Breast epithelium (tissue), 4 donors: Measurements from ENCODE around the gene CTSO. TPM values are rescaled to one million over a fixed set of nuclear protein-coding genes. Genes with fewer than 3 reads are reported as not detected.

Experiments
- DNase-seq, 2 donors: peaks; one replicate each; pipeline ENCODE4 v3.0.0-alpha.2; 2019; ENCODE audit warnings: low spot score in 2 of 2
- H3K27ac ChIP-seq, 2 donors: fragments of 200-600 bp; sonication (generic) in 1 of 2; one replicate each; pipeline ENCODE4 v1.5.1; 2016 to 2019; ENCODE audit warnings: mild to moderate bottlenecking in 1 of 2
- H3K27me3 ChIP-seq, 2 donors: fragments of 200-600 bp; sonication (generic) in 1 of 2; one replicate each; pipeline versions ENCODE4 v1.5.1 to v1.6.0; 2017 to 2019; ENCODE audit warnings: control low read depth in 1 of 2, mild to moderate bottlenecking in 1 of 2
- H3K36me3 ChIP-seq: fragments of 200-600 bp; one replicate; pipeline ENCODE4 v1.5.1; 2019
- H3K4me1 ChIP-seq, 2 donors: fragments of 200-600 bp; sonication (generic); one replicate each; pipeline ENCODE4 v1.5.1; 2016 to 2019; ENCODE audit warnings: control low read depth in 1 of 2
- H3K4me3 ChIP-seq, 3 donors: fragments of 200-600 bp; sonication (generic); 1 replicate in 2 of 3; 2 replicates in 1 of 3; pipeline ENCODE4 v1.5.1; 2016 to 2019; ENCODE audit warnings: mild to moderate bottlenecking in 3 of 3, moderate library complexity in 2 of 3
- H3K9me3 ChIP-seq, 2 donors: fragments of 200-600 bp; sonication (generic) in 1 of 2; one replicate each; pipeline ENCODE4 v1.5.1; 2016 to 2019; ENCODE audit warnings: control low read depth in 1 of 2
- CTCF ChIP-seq, 3 donors: fragments of 450-650 bp; IDR thresholded peaks; one replicate each; pipeline ENCODE4 v1.5.1; 2016 to 2017; ENCODE audit warnings: antibody characterized with exemption in 3 of 3, mild to moderate bottlenecking in 3 of 3, moderate library complexity in 3 of 3
- POLR2A ChIP-seq: fragments of 450-650 bp; IDR thresholded peaks from one replicate; pipeline ENCODE4 v1.6.1; 2016; ENCODE audit warnings: antibody characterized with exemption, mild to moderate bottlenecking, moderate library complexity
- POLR2AphosphoS5 ChIP-seq, 3 donors: sonication (generic); formaldehyde crosslinking; IDR thresholded peaks; one replicate each; pipeline ENCODE4 v1.6.1; 2017; ENCODE audit warnings: antibody characterized with exemption in 3 of 3
- intact Hi-C: fragments of 100-400 bp; cut with DNase I; formaldehyde crosslinking; loops from one replicate; pipeline ENCODE4 v1.15.1; 2023; ENCODE audit warnings: low total_unique reads
- total RNA-seq, 3 donors: library from RNA; depleted of rRNA; stranded (reverse); fragments of >200 nt; gene quantifications; one replicate each; pipeline ENCODE4 v1.1.0, GENCODE V29; 2016

CTSO gene
- total RNA-seq, 3 donors from 2014 or later = 19.4 to 37.5 (median 20.0) TPM

DNA sequence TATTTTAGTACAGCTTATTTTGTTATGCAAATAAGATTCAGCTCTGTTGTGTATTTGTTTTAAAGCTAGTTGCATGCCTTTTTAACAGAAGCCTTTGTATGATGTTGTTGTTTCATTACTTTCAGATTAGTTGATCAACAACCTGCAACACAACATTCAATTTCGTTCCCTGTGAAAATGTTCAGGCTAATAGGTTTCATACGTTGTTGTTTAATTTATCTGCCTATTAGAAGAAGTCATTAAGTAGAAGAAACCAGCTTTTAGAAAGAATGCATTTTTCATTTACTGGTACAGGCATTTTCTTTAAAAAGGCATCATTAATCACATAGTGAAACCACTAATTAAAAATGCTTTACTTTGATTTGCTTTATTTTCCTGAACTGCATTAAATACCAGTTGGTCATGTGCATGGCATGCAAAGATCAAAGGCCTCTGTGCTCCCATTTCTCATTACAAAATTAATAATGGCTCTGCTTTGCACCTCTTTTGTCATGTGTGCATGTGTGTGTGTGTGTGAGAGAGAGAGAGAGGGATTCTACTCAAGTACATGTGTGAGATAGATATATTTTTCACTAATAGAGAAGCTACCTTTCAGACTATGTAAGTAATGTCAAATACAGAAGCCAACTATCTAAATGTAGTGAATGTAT lies 29.2 kb upstream of the CTSO start:
- Histone ChIP-seq H3K36me3 (no peaks in the 10 kb centered on the region), H3K4me3 (no peak overlapping the region), H3K4me1 (no peaks in the 10 kb centered on the region), H3K9me3 (peaks cover 0 to 15% of the 10 kb centered on the region in 2 donors), H3K27ac (no peak overlapping the region), H3K27me3 (no peaks in the 10 kb centered on the region)
- intact Hi-C loops = no loop called here
- no peak for TF ChIP-seq CTCF (IDR thresholded peaks at IDR 0.05)
- TF ChIP-seq POLR2AphosphoS5 (IDR thresholded peaks at IDR 0.05) = no peak
- no peak for TF ChIP-seq POLR2A
- no peak for DNase-seq

GRCh38 chr4:155978810-155979209 lies 25.1 kb upstream of the CTSO start:
- H3K4me3 ChIP-seq = no peak overlapping the region
- H3K4me1 ChIP-seq = no peaks in the 10 kb centered on the region
- DNase-seq = no peak
- intact Hi-C loops = no loop called here
- TF ChIP-seq POLR2A (no peak), CTCF (IDR thresholded peaks at IDR 0.05) (no peak), POLR2AphosphoS5 (IDR thresholded peaks at IDR 0.05) (no peak)
- H3K27me3 ChIP-seq = no peaks in the 10 kb centered on the region
- no peak overlapping the region for H3K27ac ChIP-seq
- peaks cover 0 to 15% of the 10 kb centered on the region in 2 donors for H3K9me3 ChIP-seq
- no peaks in the 10 kb centered on the region for H3K36me3 ChIP-seq

- no peaks in the 10 kb centered on the region for H3K36me3 ChIP-seq
- no peaks in the 10 kb centered on the region for H3K27me3 ChIP-seq
- intact Hi-C loops = loop anchor here (2.0 kb wide), 1 partner anchor 31 kb away; no protein-coding TSS in a partner anchor
- H3K4me1 ChIP-seq = no peaks in the 10 kb centered on the region
- TF ChIP-seq CTCF (IDR thresholded peaks at IDR 0.05) (no peak), POLR2AphosphoS5 (IDR thresholded peaks at IDR 0.05) (no peak), POLR2A (no peak)
- no peak for DNase-seq
- no peak overlapping the region for H3K4me3 ChIP-seq
- peaks cover 0 to 15% of the 10 kb centered on the region in 2 donors for H3K9me3 ChIP-seq
- H3K27ac ChIP-seq = no peak overlapping the region
Measured at GRCh38 chr4:155975511-155975910, 21.8 kb upstream of the CTSO start.

- no peaks in the 10 kb centered on the region for H3K4me1 ChIP-seq
- no peak overlapping the region for H3K4me3 ChIP-seq
- H3K9me3 ChIP-seq = peaks cover 0 to 15% of the 10 kb centered on the region in 2 donors
- H3K27me3 ChIP-seq = no peaks in the 10 kb centered on the region
- no peaks in the 10 kb centered on the region for H3K36me3 ChIP-seq
- TF ChIP-seq CTCF (IDR thresholded peaks at IDR 0.05) (no peak), POLR2AphosphoS5 (IDR thresholded peaks at IDR 0.05) (no peak), POLR2A (no peak)
- DNase-seq = no peak
- no peak overlapping the region for H3K27ac ChIP-seq
- intact Hi-C loops = loop anchor here (2.0 kb wide), 1 partner anchor 32 kb away; no protein-coding TSS in a partner anchor
Measured at GRCh38 chr4:155974996-155975395, 21.3 kb upstream of the CTSO start.

GRCh38 chr4:155974476-155974749 lies 20.7 kb upstream of the CTSO start:
- Histone ChIP-seq H3K4me1 (no peaks in the 10 kb centered on the region), H3K27me3 (no peaks in the 10 kb centered on the region), H3K9me3 (peaks cover 0 to 11% of the 10 kb centered on the region in 2 donors), H3K27ac (no peak overlapping the region), H3K4me3 (no peak overlapping the region), H3K36me3 (no peaks in the 10 kb centered on the region)
- DNase-seq = no peak
- intact Hi-C loops = loop anchor here (2.0 kb wide), 1 partner anchor 32 kb away; no protein-coding TSS in a partner anchor
- TF ChIP-seq POLR2A (no peak), POLR2AphosphoS5 (IDR thresholded peaks at IDR 0.05) (no peak), CTCF (IDR thresholded peaks at IDR 0.05) (no peak)
